ENCODE data around the gene CCR7. TPM values are rescaled to one million over a fixed set of nuclear protein-coding genes. Genes with fewer than 3 reads are reported as not detected.
A peak's percentile ranks its signal among the peaks of the same experiment; 100 is the strongest.

Gene CCR7
- total and polyA plus RNA-seq, 2 of the 8 experiments (the other 6 are each of a cell fraction or from before 2014, with no cell fraction given) = 0.12 to 0.17 TPM

DNA sequence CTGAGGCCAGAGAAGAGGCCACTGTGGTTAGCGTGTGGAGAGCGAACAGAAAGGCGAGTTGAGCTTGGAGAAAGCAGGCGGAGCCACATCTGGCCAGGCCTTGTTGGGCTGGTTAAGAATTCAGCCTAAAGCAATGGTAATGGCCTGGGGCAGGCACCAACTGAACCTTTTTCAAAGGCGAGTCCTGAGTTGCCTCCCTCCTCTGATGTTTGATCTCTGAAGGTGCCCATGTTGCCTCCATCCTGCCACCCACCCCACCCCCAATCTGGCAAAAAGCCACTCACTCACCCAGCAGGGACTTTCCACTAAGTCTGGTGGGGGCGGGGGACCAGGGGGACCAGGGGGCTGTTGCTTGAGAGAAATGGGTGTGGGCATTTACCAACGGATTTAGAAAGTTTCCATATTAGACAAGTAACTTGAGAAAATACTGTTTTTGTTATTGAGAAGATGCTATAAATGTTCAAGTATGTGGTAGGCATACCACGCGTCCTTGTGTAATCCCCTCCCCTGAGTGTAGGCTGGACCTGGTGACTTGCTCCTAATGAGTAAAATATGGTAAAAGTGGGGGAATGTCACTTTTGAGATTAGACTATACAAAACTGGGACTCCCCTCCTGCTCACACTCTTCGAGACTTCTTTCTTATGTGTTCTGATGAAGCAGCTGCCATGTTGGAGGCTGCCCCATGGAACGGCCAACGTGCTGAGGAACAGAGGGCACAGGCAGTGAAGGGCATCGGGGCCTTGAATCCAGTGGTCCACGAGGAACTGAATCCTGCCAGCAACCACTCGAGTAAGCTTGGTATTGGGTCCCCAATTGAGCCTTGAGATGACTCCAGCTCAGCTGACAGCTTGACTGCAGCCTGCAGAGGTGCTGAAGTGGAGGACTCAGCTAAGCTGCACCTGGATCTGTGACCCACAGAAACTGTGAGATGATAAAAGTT, 34.0 kb downstream of the CCR7 start:
- POLR2A ChIA-PET (ENCODE audit: partially characterized antibody) = interaction anchor here (1.2 to 1.5 kb wide), 3 partner anchors 98 to 113 kb away, joined by 3 to 6 read pairs (median 5); partner anchors contain the start of gene TOP2A
- DNase-seq (ENCODE audit: low read depth in 1 of 2, low spot score in 2 of 2) (no peak), FAIRE-seq (no peak)
- H4K20me1 ChIP-seq (replicated peaks in 1 of 2; ENCODE audit: control insufficient read depth in 1 of 2, insufficient read depth in 2 of 2, low read length in 2 of 2) = no peaks in the 10 kb centered on the region
- H3K9me3 ChIP-seq (ENCODE audit: insufficient read depth in 2 of 2, low read depth in 1 of 2, low read length in 1 of 2) = no peaks in the 10 kb centered on the region
- peaks cover 0 to 8% (median 3%) of the 10 kb centered on the region in 4 experiments; a peak in 1 of 7 replicates for H3K4me1 ChIP-seq (replicated peaks in 1 of 4; ENCODE audit: control insufficient read depth in 3 of 4, insufficient read depth in 4 of 4, low read length in 3 of 4)
- no peak overlapping the region for H3K23ac ChIP-seq (ENCODE audit: insufficient read length)
- H3K4ac ChIP-seq (replicated peaks; ENCODE audit: insufficient read length, low read depth, low read length) = no peak overlapping the region
- H3K79me1 ChIP-seq (ENCODE audit: low read depth, low read length) = no peaks in the 10 kb centered on the region
- H3K56ac ChIP-seq (replicated peaks; ENCODE audit: insufficient read length, low read depth, low read length) = no peak overlapping the region
- no peaks in the 10 kb centered on the region for H3K79me2 ChIP-seq (ENCODE audit: control insufficient read depth in 1 of 2, insufficient read depth in 2 of 2, low read length in 2 of 2)
- H3K4me2 ChIP-seq (ENCODE audit: insufficient read depth in 1 of 2, low read depth in 2 of 2, low read length in 2 of 2) = no peak overlapping the region
- no peak overlapping the region for H3K4me3 ChIP-seq (ENCODE audit: extremely low read depth in 1 of 4, insufficient read depth in 2 of 4, low read depth in 3 of 4, low read length in 4 of 4)
- no peak overlapping the region for H4K5ac ChIP-seq (ENCODE audit: insufficient read length, low read depth, low read length)
- no peak overlapping the region for H3K27ac ChIP-seq (ENCODE audit: low read depth, low read length)
- no peak overlapping the region for H4K91ac ChIP-seq (replicated peaks; ENCODE audit: insufficient read length, low read length)
- TF ChIP-seq KDM1A (IDR thresholded peaks at IDR 0.05; ENCODE audit: borderline replicate concordance, low read length) (0 out of 2 replicates have a peak, but pooled peaks have one; percentile 11), ATF3 (IDR thresholded peaks at IDR 0.05; ENCODE audit: insufficient read depth, low read depth, low read length) (no peak), CHD2 (IDR thresholded peaks at IDR 0.05; ENCODE audit: low read length) (no peak)
- no peak overlapping the region for H2BK5ac ChIP-seq (ENCODE audit: low read depth, low read length)
- peak overlapping the region; percentile 65; the same call in 1 of the 2 replicates for H2BK12ac ChIP-seq (ENCODE audit: low read depth, low read length)
- 92% methylated on average over 15 of the region's 15 CpGs; no CpG with 5 or more reads in 1 of the 2 experiments for WGBS, 2 experiments (ENCODE audit: extremely low coverage in 1 of 2, insufficient coverage in 1 of 2, insufficient read length in 1 of 2, insufficient replicate concordance in 2 of 2, low coverage in 1 of 2, low lambda C conversion rate in 2 of 2, missing lambda C conversion rate in 1 of 2)
- peak overlapping the region; percentile 40; the same call in 1 of the 2 replicates for H2BK15ac ChIP-seq (ENCODE audit: low read length)
- H2AFZ ChIP-seq (ENCODE audit: low read length) = no peak overlapping the region
- H2AK5ac ChIP-seq (ENCODE audit: low read depth, low read length) = no peak overlapping the region; the same call in 1 of the 2 replicates
- H3K36me3 ChIP-seq (ENCODE audit: control insufficient read depth in 2 of 4, insufficient read depth in 4 of 4, low read length in 3 of 4) = no peaks in the 10 kb centered on the region
- peaks cover 3% of the 10 kb centered on the region; the same call in 1 of the 2 replicates for H3K23me2 ChIP-seq (ENCODE audit: low read depth, low read length)
- no peaks in the 10 kb centered on the region for H3K27me3 ChIP-seq (replicated peaks in 1 of 4; ENCODE audit: control insufficient read depth in 3 of 4, extremely low read depth in 1 of 4, insufficient read depth in 3 of 4, low read length in 3 of 4)
- H2BK20ac ChIP-seq (ENCODE audit: low read length) = no peak overlapping the region
- H3K14ac ChIP-seq (ENCODE audit: insufficient read length) = no peak overlapping the region
- no peak overlapping the region for H3K18ac ChIP-seq (ENCODE audit: extremely low read depth, low read length)
- no peak overlapping the region for H4K8ac ChIP-seq (ENCODE audit: extremely low read depth, insufficient read depth, low read length)
- H2BK120ac ChIP-seq (replicated peaks; ENCODE audit: low read depth, low read length) = no peak overlapping the region
- H3K9ac ChIP-seq (replicated peaks in 1 of 4; ENCODE audit: extremely low read depth in 1 of 4, low read depth in 3 of 4, low read length in 3 of 4) = no peak overlapping the region
- CTCF ChIA-PET (ENCODE audit: partially characterized antibody) = interaction anchor here (0.8 to 19.4 kb wide), 31 partner anchors 13 to 173 kb away, joined by 3 to 435 read pairs (median 10); partner anchors contain the start of genes IGFBP4, TNS4 and TOP2A
